NT2/D1 (cell line): ENCODE data around the gene SEMA3B.

Experiments
- YY1 ChIP-seq: IDR thresholded peaks from 2 replicates; pipeline ENCODE4 v1.6.1; 2011; ENCODE audit not compliant: insufficient read length, insufficient read depth
- ZNF274 ChIP-seq: IDR thresholded peaks from 2 replicates; pipeline ENCODE4 v1.6.1; 2011; ENCODE audit warnings: mild to moderate bottlenecking, low read depth, low read length

- TF ChIP-seq ZNF274, result no peak
- TF ChIP-seq YY1, result no peak
Observed at GRCh38 chr3:50239649-50240048, 29.3 kb upstream of the SEMA3B start.
